ENCODE measurements around the gene OR6X1.

- TF ChIP-seq, protein P1, sequence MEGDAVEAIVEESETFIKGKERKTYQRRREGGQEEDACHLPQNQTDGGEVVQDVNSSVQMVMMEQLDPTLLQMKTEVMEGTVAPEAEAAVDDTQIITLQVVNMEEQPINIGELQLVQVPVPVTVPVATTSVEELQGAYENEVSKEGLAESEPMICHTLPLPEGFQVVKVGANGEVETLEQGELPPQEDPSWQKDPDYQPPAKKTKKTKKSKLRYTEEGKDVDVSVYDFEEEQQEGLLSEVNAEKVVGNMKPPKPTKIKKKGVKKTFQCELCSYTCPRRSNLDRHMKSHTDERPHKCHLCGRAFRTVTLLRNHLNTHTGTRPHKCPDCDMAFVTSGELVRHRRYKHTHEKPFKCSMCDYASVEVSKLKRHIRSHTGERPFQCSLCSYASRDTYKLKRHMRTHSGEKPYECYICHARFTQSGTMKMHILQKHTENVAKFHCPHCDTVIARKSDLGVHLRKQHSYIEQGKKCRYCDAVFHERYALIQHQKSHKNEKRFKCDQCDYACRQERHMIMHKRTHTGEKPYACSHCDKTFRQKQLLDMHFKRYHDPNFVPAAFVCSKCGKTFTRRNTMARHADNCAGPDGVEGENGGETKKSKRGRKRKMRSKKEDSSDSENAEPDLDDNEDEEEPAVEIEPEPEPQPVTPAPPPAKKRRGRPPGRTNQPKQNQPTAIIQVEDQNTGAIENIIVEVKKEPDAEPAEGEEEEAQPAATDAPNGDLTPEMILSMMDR (IDR thresholded peaks at IDR 0.05), result no peak
- TF ChIP-seq POLR2A (IDR thresholded peaks at IDR 0.05), result no peak
Observed at GRCh38 chr11:123719452-123719851, 34.9 kb downstream of the OR6X1 start.
